ENCODE data around the gene RAB27A. TPM values are rescaled to one million over a fixed set of nuclear protein-coding genes. Genes with fewer than 3 reads are reported as not detected.
"Not testable (repeated sequence)": the region's sequence is repeated elsewhere in the genome, so short reads cannot be mapped to it uniquely, and the experiment has no call there.

Gene RAB27A
- total RNA-seq, 2 donors from 2014 or later, result 40.6 to 59.3 TPM

DNA sequence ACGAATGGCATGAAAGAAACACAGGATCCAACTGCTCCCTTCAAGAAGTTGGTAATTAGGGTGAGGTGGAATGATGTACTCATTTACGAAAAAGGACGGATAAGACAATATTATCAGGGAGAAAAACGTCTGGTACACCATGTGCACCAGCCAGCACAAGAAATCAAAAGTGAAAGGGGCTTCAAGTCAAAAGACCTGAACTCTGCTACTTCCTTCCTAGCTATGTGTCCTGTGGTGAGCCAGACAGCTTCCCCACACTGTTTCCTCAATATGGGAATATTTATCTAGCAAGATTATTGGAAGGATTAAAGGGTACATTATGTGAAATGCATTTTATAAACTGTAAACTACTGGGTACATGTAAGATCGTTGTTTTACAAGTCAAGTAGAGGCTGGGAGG is 33.9 kb downstream of the RAB27A start:
- DNase-seq (ENCODE audit: low spot score), result no peak
- intact Hi-C loops (cut with DNase I), result no loop called here

- DNase-seq (ENCODE audit: low spot score), result no peak
- intact Hi-C loops (cut with DNase I), result no loop called here
These were observed 34.5 kb downstream of the RAB27A start for GRCh38 chr15:55254916-55255679.

- intact Hi-C loops (cut with DNase I), result no loop called here
- DNase-seq (ENCODE audit: low spot score), result no peak
These were observed 36.0 kb downstream of the RAB27A start for GRCh38 chr15:55253580-55253979.

DNA sequence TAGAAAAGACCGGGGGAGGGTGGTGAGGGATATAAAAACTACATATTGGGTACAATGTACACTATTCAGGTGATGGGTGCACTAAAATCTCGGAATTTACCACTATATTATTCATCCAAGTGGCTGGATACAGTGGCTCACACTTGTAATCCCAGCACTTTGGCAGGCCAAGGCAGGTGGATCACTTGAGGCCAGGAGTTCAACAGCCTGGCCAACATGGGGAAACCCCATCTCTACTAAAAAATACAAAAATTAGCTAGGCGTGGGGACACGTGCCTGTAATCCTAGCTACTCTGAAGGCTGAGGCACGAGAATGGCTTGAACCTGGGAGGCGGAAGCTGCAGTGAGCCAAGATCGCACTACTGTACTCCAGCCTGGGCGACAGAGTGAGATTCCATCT is 37.4 kb downstream of the RAB27A start:
- DNase-seq (ENCODE audit: low spot score); intact Hi-C loops (cut with DNase I): not testable (repeated sequence)

GRCh38 chr15:55250941-55251340 is 38.7 kb downstream of the RAB27A start:
- intact Hi-C loops (cut with DNase I), result no loop called here
- DNase-seq (ENCODE audit: low spot score), result no peak

DNA sequence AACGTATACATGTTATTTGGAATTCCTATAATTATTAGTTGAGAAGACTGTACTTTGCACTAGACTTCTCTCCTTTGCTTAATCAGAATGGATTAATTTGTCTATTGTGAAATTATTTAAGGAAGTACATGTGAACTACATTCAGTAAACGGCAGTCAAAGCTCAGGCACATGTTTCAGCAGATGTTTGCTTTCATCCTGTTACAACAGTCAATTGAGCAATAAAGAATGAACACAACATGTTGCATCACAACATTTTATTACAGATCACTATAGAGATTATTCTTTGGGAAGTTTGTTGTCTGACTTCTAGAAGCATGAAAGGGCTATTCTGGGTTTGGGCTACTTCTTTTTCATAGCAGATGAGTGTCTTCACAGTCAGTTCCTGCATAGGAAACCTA is 39.2 kb downstream of the RAB27A start:
- intact Hi-C loops (cut with DNase I), result no loop called here

DNA sequence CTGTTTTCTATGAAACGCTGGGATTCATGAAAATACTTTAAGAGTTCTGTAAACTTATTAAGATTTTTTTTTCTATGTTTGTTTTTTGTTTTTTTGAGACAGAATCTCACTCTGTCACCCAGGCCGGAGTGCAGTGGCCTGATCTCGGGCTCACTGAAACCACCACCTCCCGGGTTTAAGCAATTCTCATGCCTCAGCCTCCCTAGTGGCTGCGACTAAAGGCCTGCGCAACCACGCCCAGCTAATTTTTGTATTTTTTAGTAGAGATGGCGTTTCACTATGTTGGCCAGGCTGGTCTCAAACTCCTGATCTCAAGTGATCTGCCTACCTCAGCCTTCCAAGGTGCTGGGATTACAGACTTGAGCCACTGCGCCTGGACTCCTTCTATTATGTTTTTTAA is 39.7 kb downstream of the RAB27A start:
- intact Hi-C loops (cut with DNase I); DNase-seq (ENCODE audit: low spot score): not testable (repeated sequence)

More for the DNA sequence above, 39.2 kb downstream of the RAB27A start:
- DNase-seq (ENCODE audit: low spot score), result no peak

- intact Hi-C loops (cut with DNase I), result no loop called here
- no peak for DNase-seq (ENCODE audit: low spot score)
These were observed 40.7 kb downstream of the RAB27A start for GRCh38 chr15:55248895-55249294.

- intact Hi-C loops (cut with DNase I), result no loop called here
- DNase-seq (ENCODE audit: low spot score), result no peak
These were observed 41.7 kb downstream of the RAB27A start for GRCh38 chr15:55247766-55248427.

- intact Hi-C loops (cut with DNase I), result no loop called here
- no peak for DNase-seq (ENCODE audit: low spot score)
These were observed 42.3 kb downstream of the RAB27A start for GRCh38 chr15:55247311-55247710.

- intact Hi-C loops (cut with DNase I), result no loop called here
- no peak for DNase-seq (ENCODE audit: low spot score)
These were observed 43.0 kb downstream of the RAB27A start for GRCh38 chr15:55246567-55246966.

- intact Hi-C loops (cut with DNase I), result no loop called here
- DNase-seq (ENCODE audit: low spot score), result no peak
These were observed 44.6 kb downstream of the RAB27A start for GRCh38 chr15:55245059-55245458.

- DNase-seq (ENCODE audit: low spot score), result no peak
- intact Hi-C loops (cut with DNase I), result no loop called here
These were observed 47.7 kb downstream of the RAB27A start for GRCh38 chr15:55241891-55242290.

DNA sequence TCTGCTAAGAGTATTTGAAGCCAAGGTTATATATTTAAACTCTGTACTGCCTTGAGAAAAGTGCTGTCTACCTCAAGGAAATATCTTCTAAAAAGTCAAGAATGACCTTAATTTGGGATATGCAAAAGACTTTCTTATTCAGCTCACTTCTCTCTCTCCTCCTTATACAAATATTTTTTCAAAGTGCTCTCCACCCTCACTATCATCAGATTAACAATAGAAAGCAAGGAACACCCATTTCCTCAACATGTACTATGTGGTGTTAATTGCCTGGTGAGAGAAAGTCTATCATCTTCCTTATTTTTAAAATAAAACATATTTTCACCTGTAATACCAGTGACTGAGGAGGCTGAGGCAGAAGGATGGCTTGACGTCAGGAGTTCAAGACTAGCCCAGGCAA is 48.4 kb downstream of the RAB27A start:
- DNase-seq (ENCODE audit: low spot score), result no peak
- intact Hi-C loops (cut with DNase I), result no loop called here

DNA sequence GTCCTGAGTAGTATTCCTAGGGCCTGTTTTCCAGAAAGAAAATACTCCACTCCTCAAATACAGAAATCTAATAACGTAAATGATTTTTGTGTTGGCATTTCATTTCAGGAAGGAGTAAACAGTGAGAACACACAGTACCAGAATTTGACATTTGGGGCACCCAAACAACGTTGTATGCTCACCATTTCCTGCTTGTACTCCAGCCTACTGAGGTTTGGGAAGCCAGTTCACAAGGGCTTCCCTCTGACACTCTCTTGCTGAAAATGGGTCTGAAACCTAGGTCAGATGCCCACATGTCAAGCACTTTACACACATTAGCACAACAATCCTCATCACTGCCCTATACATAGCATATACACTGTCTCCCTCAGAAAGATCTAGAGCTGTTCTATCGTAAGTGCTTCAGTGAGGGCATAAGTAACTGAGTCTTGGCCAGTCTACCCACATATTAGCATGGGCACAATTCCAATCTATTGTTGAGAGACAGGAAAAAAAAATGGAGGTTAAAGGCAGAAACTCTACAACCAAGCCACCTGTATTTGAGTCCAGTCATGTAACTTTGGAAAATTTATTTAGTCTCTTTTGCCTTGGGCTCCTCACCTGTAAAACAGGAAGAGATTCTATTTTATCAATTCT is 49.4 kb downstream of the RAB27A start:
- intact Hi-C loops (cut with DNase I), result no loop called here
- no peak for DNase-seq (ENCODE audit: low spot score)

GRCh38 chr15:55239440-55240124 is 50.0 kb downstream of the RAB27A start:
- intact Hi-C loops (cut with DNase I), result no loop called here
- no peak for DNase-seq (ENCODE audit: low spot score)

- DNase-seq (ENCODE audit: low spot score), result no peak
- intact Hi-C loops (cut with DNase I), result no loop called here
These were observed 50.7 kb downstream of the RAB27A start for GRCh38 chr15:55238877-55239276.

GRCh38 chr15:55237219-55238130 is 52.1 kb downstream of the RAB27A start:
- intact Hi-C loops (cut with DNase I), result no loop called here

DNA sequence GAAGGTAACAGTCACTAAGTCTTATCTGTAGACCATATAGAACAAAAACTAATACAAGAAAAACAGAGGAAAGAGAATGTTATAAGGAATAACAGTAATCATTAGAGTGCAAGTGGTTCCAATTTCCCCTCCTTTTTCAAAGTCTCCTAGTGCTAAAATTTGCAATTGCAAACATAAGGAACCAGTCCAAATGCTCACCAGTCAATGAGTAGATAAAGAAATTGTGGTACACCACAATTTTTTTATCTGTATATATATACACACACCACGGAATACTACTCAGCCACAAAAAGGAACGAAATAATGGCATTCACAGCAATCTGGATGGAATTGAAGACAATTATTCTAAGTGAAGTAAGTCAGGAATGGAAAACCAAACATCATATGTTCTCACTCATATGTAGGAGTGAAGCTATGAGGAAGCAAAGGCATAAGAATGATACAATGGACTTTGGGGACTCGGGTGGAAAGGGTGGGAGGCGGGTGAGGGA is 54.0 kb downstream of the RAB27A start:
- no peak for DNase-seq (ENCODE audit: low spot score)
- intact Hi-C loops (cut with DNase I), result no loop called here

More at GRCh38 chr15:55237219-55238130, 52.1 kb downstream of the RAB27A start:
- no peak for DNase-seq (ENCODE audit: low spot score)
